Bone marrow (tissue), 2 donors: ENCODE results near the gene SLC38A3.

Source experiments
- DNase-seq, 2 donors: peaks; one replicate each; lab custom pipeline; 2025; lab: John Stamatoyannopoulos, UW

SLC38A3 gene

DNA sequence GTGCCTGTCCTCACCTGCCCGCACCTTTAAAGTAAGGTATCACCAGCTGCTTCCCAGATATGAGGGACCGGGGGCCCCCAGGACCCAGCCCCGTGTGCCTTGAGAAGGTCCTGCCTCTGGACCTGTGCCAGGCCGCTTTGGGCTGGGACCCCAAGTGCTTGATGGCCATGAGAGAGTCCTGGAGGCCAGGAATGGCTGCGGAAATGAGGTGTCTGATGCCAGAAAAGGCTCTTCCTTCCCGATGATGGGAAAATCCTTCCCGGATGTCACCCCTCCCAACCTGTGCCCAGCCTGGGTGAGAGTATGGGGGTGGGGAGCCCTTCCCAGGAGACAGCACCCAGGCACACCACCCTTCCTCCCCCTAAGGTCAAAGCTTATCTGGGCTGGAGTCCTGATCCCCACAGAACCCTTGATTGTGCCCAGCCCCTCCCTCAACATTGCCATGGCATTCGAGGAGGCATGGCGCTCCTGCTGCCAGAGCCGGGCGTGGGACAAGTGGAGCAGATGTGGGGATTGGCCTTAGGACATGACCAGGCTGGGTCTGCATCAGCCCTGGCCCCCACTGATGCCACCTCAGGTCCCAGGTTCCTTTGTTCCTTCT, 35.7 kb upstream of the SLC38A3 start:
- DNase-seq: no peak

DNA sequence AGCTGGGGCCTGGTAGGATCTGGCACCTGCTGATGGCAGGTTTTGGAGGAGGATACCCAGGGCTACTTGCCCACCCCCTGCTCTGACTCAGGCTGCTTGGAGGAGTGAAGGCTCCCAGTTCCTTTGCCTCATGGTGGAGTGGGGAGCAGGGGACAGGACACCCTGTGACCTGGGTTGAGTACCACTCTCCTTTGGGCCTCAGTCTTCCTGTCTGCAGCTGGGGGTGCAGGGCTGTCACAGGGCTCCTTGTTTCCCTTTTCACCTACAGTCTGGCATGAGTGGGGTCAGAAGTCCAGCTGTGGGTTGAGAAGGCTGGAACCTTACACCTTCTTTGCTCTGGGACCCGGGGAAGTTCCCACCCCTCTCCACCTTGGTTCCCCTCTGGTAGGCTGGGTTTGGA, 35.2 kb upstream of the SLC38A3 start:
- DNase-seq: no peak

DNA sequence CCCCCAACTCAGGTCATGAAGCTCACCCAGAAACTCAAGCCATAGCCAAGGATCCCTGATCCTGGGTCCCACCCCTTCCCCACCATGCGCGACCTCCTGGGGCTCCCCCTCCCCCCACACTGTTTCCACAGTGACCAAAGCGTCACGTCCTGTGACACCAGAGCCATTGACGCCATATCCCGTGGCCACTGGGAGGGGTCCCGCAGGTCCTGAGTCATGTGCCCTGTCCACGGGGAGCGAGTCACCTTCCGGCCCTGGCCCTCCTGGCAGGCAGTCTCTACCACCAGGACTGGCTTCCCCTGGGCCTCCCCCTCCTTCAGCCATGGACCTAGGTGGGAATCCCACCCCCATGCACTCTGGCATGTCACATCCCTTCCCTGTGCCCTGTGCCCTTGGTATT, 34.4 kb upstream of the SLC38A3 start:
- peak in 1 of 2 donors; percentile 24 for DNase-seq

DNA sequence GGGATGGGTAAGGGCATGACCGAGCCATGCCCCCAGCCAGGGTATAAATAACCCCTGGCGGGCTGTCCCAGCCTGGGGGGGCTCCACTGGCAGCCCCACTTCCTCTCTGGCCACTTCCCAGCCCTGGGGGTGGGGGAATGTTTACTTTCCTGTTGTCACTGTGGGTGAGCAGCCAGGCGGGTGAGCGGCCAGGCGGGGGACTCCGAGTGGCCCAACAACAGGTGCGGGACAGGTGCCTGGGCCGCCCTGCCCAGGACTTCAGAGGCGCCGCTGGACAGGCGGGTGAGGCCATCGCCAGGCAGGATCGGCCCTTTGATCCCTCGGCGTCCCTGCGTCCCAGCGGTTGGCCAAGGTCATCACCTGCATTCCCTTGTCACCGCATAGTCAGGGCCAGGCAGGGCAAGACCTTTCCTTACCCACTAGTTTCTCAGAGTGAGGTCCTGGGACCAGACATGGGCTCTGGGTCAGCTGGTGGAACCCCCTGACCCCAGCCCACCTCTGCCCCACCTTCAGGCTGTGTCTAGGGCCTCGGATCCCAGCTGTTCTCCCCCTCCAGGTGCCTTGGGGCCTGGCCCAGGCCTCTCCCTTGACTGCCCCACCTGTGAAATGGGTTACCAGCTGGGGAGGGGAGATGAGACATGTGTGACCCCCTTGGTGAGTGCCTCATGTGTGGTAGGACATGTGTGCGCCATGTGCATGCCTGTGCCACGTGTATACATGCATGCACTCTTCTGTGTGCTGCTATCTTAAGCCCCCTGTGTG, 33.4 kb upstream of the SLC38A3 start:
- DNase-seq: no peak

DNA sequence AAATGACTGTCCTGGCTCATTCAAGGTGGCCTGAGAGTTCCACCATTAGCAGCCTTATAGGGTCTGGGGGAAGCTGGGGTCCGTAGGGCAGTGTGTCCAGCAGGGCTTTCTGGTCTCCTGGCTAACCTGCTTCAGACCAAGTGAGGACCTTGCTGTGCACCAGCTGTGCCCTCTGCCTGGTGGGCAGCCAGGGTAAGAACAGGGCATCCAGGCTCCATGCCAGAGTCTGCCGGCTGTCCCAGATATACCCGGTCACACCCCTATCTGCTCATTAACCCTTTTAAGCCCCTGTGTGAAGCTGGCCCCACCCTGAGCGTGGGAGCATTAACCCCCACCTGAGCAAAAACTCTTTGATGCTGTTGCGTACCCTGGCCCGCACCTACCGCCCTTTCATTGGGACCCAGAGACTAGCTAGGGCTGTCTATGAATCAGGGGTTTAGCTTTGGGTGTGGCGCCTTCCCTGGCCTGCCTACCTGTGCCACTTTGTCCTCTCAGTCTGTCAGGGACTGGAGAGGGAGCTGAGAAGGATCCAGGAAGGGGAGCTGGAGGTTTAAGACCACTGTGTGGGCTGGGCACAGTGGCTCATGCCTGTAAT, 32.3 kb upstream of the SLC38A3 start:
- no peak for DNase-seq

DNA sequence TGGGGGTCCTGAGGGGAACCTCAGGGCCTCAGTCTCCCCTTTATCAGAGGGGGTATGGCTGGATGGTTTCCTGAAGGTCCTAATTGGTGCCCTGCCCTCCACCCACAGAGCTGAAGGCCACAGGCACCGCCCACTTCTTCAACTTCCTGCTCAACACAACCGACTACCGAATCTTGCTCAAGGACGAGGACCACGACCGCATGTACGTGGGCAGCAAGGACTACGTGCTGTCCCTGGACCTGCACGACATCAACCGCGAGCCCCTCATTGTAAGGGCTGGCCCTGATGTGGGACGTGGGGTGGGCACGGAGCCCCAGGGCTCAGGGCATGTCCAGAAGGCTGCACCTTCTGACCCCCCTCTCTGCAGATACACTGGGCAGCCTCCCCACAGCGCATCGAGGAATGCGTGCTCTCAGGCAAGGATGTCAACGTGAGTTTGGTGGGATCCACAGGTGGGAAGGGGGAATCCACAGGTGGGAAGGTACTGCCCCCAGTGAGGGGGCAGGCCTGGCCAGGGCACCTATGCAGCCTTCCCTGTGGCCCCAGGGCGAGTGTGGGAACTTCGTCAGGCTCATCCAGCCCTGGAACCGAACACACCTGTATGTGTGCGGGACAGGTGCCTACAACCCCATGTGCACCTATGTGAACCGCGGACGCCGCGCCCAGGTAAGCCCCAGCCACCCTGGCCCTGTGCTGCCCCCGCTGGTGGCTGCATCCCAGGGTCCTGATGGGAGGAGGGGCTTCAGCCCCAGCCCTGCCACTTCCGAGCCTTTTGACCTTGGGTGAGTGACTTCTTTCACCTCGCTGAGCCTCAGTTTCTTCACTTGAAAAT, 31.2 kb upstream of the SLC38A3 start:
- DNase-seq: no peak

DNA sequence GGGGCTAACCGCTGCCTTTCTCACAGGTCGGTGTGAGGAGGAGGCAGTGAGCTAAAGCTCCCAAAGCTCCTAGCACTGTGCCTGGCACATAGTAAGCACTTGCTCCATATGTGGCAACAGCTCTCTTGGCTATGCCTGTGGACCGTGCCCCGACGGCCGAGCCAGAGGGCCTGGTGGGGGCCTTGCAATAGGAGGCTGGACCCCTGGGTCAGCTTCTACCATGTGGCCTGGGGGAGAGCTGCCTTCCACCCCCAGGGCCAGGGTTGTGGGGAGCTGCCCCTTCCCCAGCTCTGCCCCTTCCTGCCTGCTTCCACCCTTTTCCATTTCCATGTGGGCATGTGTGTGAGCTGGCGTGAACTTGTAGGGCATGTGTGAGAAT, 30.6 kb upstream of the SLC38A3 start:
- no peak for DNase-seq

DNA sequence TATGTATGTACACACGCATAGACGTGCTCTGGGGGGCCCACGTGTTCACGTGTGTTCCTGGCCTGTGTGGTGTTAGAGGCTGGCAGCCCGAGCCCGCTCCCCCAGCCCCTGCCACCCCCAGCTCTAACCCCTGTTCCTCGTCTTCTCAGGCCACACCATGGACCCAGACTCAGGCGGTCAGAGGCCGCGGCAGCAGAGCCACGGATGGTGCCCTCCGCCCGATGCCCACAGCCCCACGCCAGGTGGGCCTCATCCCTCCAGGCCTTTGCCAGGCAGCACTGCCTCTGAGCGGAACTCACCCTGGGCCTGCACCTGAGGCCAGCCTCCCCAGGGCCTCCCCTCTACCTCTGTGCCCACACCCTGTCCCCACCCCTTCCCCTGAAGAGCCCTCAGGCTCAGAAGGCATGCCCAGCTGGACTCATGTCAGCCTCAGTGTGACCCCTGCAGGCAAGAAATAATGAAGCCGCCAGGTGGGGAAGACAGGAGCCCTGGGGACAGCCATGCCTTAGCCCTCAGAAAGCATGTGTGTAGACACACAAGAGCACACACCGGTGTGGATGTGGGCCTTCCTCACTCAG, 30.0 kb upstream of the SLC38A3 start:
- no peak for DNase-seq

DNA sequence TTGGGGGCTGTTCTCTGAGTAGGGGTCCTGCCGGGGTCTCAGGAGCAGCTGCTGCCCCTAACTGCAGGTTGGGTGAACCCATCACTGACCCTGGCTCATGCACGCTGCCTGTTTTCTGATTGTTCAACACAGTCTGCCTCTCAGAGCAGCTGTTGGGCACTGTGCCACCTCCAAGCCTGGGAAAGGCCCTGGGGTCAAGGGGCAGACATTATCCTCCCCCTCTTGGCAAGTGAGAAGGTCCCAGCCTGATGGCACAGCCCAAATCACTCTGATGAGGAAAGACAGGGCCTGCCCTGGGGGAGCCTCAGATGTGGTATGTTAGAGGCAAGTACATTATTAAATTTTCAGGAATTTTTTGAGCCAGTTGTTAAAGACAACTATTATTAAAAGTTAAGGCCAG, 27.7 kb upstream of the SLC38A3 start:
- no peak for DNase-seq

DNA sequence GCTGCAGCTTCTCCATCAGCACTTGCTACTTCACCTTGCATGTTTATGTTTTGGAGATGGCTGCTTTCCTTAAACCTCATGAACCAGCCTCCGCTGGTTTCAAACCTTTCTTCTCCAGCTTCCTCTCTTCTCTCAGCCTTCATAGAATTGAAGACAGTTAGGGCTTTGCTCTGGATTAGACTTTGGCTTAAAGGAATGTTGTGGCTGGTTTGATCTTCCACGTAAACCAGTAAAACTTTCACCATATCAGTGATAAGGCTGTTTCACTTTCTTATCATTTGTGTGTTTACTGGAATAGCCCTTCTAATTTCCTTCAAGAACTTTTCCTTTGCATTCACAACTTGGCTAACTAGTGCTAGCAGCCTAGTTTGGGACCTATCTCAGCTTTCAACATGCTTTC, 25.4 kb upstream of the SLC38A3 start:
- DNase-seq: no peak

DNA sequence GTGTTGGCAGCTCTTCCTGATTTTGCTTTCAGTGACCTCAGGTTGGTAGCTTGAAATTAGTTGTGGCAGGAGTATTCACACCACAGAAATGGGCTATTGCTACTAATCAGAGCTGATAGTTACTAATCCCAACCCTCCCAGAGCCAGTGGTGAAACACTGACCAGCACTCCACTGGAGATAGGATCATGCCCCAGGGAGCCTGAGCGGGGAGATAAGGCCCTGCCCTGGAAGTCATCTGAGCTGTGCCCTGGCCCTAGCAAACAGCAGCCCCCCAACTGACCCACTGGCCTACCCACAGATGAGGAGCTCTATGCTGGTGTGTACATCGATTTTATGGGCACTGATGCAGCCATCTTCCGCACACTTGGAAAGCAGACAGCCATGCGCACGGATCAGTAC, 23.1 kb upstream of the SLC38A3 start:
- no peak for DNase-seq

DNA sequence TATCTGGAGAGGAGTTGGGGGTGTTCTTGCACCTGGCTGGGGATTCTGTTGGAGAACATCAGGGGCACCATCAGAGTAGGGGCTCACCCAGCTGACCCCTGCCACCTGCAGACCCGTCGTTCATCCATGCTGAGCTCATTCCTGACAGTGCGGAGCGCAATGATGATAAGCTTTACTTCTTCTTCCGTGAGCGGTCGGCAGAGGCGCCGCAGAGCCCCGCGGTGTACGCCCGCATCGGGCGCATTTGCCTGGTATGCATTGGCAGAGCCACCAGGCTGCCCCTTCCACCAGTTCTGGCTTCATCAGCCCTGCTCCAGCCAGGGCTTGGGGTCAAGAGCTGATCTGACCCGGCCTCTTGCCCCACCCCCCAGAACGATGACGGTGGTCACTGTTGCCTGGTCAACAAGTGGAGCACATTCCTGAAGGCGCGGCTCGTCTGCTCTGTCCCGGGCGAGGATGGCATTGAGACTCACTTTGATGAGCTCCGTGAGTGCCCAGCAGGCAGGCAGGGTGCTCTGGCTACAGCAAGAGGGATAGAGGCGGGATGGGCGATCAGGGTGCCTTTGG, 22.5 kb upstream of the SLC38A3 start:
- no peak for DNase-seq

DNA sequence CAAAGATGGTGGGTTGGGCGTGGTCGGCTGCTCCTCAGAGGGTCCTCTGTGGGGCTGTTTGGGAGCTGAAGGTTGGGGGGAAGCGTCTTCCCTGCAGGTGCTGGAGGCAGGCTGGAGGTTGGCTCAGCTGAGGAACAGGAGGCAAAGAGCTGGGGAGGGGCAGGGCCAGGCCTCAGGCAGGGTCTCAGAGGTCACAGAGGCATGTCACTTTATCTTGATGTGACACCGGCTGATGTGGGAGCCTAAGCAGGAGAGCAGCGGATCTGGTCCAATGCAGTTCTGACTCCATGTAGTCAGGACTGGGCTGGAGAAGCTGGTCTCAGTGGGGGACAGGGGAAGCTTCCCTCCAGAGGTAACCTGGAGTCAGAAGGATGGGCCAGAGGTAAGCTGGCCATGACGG, 21.3 kb upstream of the SLC38A3 start:
- DNase-seq: no peak

DNA sequence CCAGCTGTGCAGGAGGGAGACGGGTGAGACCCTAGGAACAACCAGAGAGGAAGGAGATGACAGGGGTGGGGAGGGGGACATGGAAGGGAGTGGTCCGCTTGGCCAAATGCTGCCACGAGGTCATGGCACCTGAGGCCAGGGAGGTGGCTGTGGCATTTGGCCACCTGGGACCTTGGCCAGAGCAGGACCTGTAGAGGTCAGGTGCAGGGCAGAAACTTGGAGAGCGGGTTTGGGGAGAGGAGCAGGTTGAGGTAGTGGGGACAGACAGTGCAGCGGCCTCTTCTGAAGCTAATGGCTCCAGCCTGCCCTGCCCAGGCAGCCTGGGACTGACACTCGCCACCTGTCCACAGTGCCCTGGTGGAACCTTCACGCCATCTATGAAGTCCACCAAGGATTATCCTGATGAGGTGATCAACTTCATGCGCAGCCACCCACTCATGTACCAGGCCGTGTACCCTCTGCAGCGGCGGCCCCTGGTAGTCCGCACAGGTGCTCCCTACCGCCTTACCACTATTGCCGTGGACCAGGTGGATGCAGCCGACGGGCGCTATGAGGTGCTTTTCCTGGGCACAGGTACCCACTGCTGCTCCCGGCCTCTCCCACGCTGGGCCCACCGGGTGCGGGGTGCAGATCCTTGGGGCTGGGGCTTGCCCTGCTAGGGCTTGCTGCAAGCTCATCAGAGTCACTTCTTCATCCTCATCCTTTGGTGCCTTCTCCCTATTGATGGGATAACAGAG, 20.7 kb upstream of the SLC38A3 start:
- DNase-seq: no peak

DNA sequence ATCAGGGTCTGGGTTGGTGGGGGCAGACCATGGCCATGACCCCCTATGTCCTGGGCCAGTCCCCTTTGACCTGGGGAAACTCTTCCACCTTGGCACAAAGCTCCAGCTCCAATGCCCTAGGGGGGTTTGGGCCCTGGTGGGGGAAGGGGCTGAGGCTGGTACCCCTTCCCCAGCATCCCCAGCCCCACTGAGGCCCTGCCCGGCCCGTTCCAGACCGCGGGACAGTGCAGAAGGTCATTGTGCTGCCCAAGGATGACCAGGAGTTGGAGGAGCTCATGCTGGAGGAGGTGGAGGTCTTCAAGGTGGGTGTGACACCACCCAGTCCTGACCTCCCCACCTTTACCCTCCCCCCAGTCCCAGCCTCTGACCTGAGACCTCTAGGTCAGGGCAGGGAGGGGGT, 19.8 kb upstream of the SLC38A3 start:
- DNase-seq: no peak

DNA sequence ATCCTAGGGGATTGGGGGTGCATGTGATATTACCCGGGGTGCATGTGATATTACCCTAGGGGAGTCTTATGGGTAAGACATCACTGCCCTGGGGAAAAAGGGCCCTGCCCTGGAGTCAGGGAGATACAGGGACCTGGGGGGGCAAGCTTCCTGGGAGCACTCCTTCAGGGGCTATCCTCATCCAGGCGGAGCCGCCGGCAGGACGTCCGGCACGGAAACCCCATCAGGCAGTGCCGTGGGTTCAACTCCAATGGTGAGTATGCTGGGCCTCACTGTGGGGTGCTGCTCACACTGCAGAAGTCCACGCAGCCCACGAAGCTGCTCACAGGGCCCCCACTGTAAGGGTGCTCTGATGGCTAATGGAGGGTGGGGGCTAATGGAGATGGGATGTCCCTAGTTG, 19.0 kb upstream of the SLC38A3 start:
- DNase-seq: no peak

DNA sequence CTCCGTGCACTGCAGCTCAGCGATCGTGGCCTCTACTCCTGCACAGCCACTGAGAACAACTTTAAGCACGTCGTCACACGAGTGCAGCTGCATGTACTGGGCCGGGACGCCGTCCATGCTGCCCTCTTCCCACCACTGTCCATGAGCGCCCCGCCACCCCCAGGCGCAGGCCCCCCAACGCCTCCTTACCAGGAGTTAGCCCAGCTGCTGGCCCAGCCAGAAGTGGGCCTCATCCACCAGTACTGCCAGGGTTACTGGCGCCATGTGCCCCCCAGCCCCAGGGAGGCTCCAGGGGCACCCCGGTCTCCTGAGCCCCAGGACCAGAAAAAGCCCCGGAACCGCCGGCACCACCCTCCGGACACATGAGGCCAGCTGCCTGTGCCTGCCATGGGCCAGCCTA, 17.3 kb upstream of the SLC38A3 start:
- DNase-seq: no peak

DNA sequence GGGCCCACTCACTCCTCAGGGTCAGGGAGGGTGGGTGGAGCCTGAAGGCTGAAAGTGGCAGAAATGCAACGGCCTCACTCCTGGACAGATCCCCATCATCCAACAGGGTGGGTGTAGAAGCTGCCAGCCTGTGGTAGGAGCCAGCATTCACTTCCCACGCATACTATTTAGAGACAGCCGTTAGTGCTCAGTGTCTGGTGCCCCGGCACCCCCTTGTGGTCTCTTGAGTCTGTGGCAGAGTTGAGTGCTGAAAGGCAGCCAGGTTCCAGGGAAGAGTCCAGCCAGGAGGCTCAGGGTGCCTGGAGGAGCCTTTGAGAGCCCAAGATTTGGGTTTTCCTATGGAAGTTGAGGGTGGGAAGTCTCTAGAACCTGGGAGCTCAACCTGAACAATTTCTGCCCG, 15.8 kb upstream of the SLC38A3 start:
- peak in 1 of 2 donors; percentile 33 for DNase-seq

DNA sequence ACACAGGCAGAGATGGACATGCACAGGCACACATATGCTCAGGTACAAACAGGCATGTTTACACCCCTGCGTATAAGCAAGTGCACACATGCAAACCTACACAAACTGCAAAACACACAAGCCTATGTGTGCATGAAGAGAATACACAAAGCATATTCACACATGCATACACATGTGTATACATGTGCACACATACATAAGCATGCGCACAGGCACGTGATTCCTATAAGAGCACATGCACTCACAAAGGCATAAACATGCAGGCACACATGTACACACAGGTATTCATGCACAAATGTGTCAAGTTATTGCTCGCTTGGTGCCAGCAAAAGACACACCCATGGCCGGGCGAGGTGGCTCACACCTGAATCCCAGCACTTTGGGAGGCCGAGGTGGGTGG, 15.1 kb upstream of the SLC38A3 start:
- DNase-seq: no peak

DNA sequence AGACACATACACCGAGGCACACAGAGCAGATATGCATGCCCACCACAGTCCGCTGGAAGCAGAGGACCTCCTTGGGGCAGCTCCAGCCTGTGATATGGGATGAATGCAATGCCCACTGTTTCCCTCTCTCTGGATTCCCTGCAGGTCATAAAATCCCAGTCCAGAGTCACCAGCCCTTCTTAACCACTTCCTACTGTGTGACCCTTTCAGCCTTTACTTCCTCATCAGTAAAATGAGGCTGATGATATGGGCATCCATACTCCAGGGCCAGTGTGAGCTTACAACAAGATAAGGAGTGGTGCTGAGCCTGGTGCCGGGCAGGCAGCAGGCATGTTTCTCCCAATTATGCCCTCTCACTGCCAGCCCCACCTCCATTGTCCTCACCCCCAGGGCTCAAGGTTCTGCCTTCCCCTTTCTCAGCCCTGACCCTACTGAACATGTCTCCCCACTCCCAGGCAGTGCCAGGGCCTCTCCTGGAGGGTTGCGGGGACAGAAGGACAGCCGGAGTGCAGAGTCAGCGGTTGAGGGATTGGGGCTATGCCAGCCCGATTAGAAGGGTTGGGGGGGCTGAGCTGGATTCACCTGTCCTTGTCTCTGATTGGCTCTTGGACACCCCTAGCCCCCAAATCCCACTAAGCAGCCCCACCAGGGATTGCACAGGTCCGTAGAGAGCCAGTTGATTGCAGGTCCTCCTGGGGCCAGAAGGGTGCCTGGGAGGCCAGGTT, 14.0 kb upstream of the SLC38A3 start, which contains the start of gene GNAT1:
GNAT1 (plus strand) TSS at position 675 of the 725 bp plus-strand sequence. CDS start 116 bp downstream, outside the sequence.
- no peak for DNase-seq

DNA sequence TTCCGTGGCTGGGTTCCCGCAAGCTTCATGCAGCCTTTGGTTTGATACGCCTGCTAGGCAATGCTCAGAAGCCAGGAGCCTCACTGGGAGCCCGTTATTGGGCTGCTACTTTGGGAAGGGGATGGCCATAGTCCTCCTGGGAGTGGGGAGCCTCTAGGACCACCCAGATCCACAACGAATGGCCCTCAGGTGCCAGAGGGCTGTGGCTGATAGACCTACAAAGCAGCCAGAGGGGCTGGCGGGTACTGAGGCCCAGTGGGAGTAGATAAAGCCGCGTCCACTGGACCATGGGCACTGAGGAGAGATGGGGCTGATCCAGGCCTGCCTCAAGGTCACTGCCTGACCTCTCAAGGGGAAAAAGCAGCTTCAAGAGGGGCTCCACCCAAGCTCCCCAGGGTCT, 12.9 kb upstream of the SLC38A3 start:
- DNase-seq: no peak
